ENCODE measurements around the gene NYAP2.

NYAP2 gene

GRCh38 chr2:225559072-225559415 is 159.5 kb downstream of the NYAP2 start:
- no peak for DNase-seq (ENCODE audit: low read depth)

- peak; percentile 13 for DNase-seq (ENCODE audit: low read depth)
These were observed 167.3 kb downstream of the NYAP2 start for GRCh38 chr2:225566798-225567197.

GRCh38 chr2:225569995-225570394 is 170.5 kb downstream of the NYAP2 start:
- DNase-seq (ENCODE audit: low read depth): no peak

GRCh38 chr2:225573603-225574002 is 174.1 kb downstream of the NYAP2 start:
- DNase-seq (ENCODE audit: low read depth): no peak

- no peak for DNase-seq (ENCODE audit: low read depth)
These were observed 175.2 kb downstream of the NYAP2 start for GRCh38 chr2:225574582-225575138.

GRCh38 chr2:225581135-225581534 is 181.6 kb downstream of the NYAP2 start:
- no peak for DNase-seq (ENCODE audit: low read depth)

- DNase-seq (ENCODE audit: low read depth): no peak
These were observed 182.4 kb downstream of the NYAP2 start for GRCh38 chr2:225581906-225582305.

- DNase-seq (ENCODE audit: low read depth): no peak
These were observed 183.0 kb downstream of the NYAP2 start for GRCh38 chr2:225582355-225583116.

GRCh38 chr2:225584796-225585195 is 185.3 kb downstream of the NYAP2 start:
- DNase-seq (ENCODE audit: low read depth): no peak

GRCh38 chr2:225590932-225591331 is 191.4 kb downstream of the NYAP2 start:
- no peak for DNase-seq (ENCODE audit: low read depth)

GRCh38 chr2:225597911-225598310 is 198.4 kb downstream of the NYAP2 start:
- peak; percentile 8 for DNase-seq (ENCODE audit: low read depth)

- DNase-seq (ENCODE audit: low read depth): no peak
These were observed 198.9 kb downstream of the NYAP2 start for GRCh38 chr2:225598426-225598825.

- DNase-seq (ENCODE audit: low read depth): peak; percentile 74
These were observed 199.4 kb downstream of the NYAP2 start for GRCh38 chr2:225598897-225599296.

- no peak for DNase-seq (ENCODE audit: low read depth)
These were observed 200.3 kb downstream of the NYAP2 start for GRCh38 chr2:225599856-225600255.

- peak; percentile 36 for DNase-seq (ENCODE audit: low read depth)
These were observed 200.9 kb downstream of the NYAP2 start for GRCh38 chr2:225600444-225600843.

- DNase-seq (ENCODE audit: low read depth): no peak
These were observed 201.4 kb downstream of the NYAP2 start for GRCh38 chr2:225600865-225601264.

GRCh38 chr2:225602205-225602604 is 202.7 kb downstream of the NYAP2 start:
- no peak for DNase-seq (ENCODE audit: low read depth)

- no peak for DNase-seq (ENCODE audit: low read depth)
These were observed 208.6 kb downstream of the NYAP2 start for GRCh38 chr2:225608136-225608535.

GRCh38 chr2:225612636-225613035 is 213.1 kb downstream of the NYAP2 start:
- no peak for DNase-seq (ENCODE audit: low read depth)

- no peak for DNase-seq (ENCODE audit: low read depth)
These were observed 215.4 kb downstream of the NYAP2 start for GRCh38 chr2:225614915-225615314.

GRCh38 chr2:225615514-225615913 is 216.0 kb downstream of the NYAP2 start:
- DNase-seq (ENCODE audit: low read depth): no peak

- DNase-seq (ENCODE audit: low read depth): no peak
These were observed 216.9 kb downstream of the NYAP2 start for GRCh38 chr2:225616372-225616771.

GRCh38 chr2:225616848-225617247 is 217.3 kb downstream of the NYAP2 start:
- no peak for DNase-seq (ENCODE audit: low read depth)

GRCh38 chr2:225620227-225620626 is 220.7 kb downstream of the NYAP2 start:
- DNase-seq (ENCODE audit: low read depth): no peak
